TTC549 (cell line): ENCODE results near the gene ICE2.
"Not testable (repeated sequence)": the region's sequence is repeated elsewhere in the genome, so short reads cannot be mapped to it uniquely, and the experiment has no call there.

Source experiments
- FAIRE-seq: peaks from 2 replicates; lab custom pipeline; 2012; peaks lifted over from hg19 to GRCh38; lab: Jason Lieb, UNC

The ICE2 gene

GRCh38 chr15:60444289-60444912, 34.5 kb downstream of the ICE2 start:
- FAIRE-seq, result peak; percentile 88

- FAIRE-seq, result no peak
Observed at GRCh38 chr15:60442763-60443162, 36.2 kb downstream of the ICE2 start.

GRCh38 chr15:60442031-60442650, 36.8 kb downstream of the ICE2 start:
- FAIRE-seq, result no peak

- FAIRE-seq, result no peak
Observed at GRCh38 chr15:60441331-60441730, 37.6 kb downstream of the ICE2 start.

- FAIRE-seq, result no peak
Observed at GRCh38 chr15:60438646-60439045, 40.3 kb downstream of the ICE2 start.

- FAIRE-seq, result no peak
Observed at GRCh38 chr15:60428935-60429334, 50.0 kb downstream of the ICE2 start.

GRCh38 chr15:60426870-60427508, 52.0 kb downstream of the ICE2 start:
- FAIRE-seq, result no peak

- FAIRE-seq, result no peak
Observed at GRCh38 chr15:60425461-60425860, 53.5 kb downstream of the ICE2 start.

GRCh38 chr15:60424006-60424405, 54.9 kb downstream of the ICE2 start:
- FAIRE-seq, result no peak

GRCh38 chr15:60423537-60423936, 55.4 kb downstream of the ICE2 start:
- FAIRE-seq, result peak; percentile 41

- no peak for FAIRE-seq
Observed at GRCh38 chr15:60421544-60421943, 57.4 kb downstream of the ICE2 start.

GRCh38 chr15:60420203-60420716, 58.7 kb downstream of the ICE2 start:
- no peak for FAIRE-seq

- no peak for FAIRE-seq
Observed at GRCh38 chr15:60419753-60420152, 59.2 kb downstream of the ICE2 start.

- no peak for FAIRE-seq
Observed at GRCh38 chr15:60418096-60418495, 60.8 kb downstream of the ICE2 start.

GRCh38 chr15:60417112-60417511, 61.8 kb downstream of the ICE2 start:
- FAIRE-seq, result no peak

GRCh38 chr15:60416484-60416883, 62.5 kb downstream of the ICE2 start:
- no peak for FAIRE-seq

GRCh38 chr15:60414016-60414682, 64.8 kb downstream of the ICE2 start:
- no peak for FAIRE-seq

GRCh38 chr15:60413231-60413824, 65.6 kb downstream of the ICE2 start:
- FAIRE-seq, result no peak

GRCh38 chr15:60412807-60413206, 66.1 kb downstream of the ICE2 start:
- not testable (repeated sequence) for FAIRE-seq

GRCh38 chr15:60411774-60412425, 67.0 kb downstream of the ICE2 start:
- no peak for FAIRE-seq

GRCh38 chr15:60410350-60410749, 68.6 kb downstream of the ICE2 start:
- not testable (repeated sequence) for FAIRE-seq

- no peak for FAIRE-seq
Observed at GRCh38 chr15:60408463-60408981, 70.4 kb downstream of the ICE2 start.
